Measurements from ENCODE around the gene FAM98C.
A peak's percentile ranks its signal among the peaks of the same experiment; 100 is the strongest.

Gene FAM98C

GRCh38 chr19:38429055-38429810, 26.3 kb downstream of the FAM98C start:
- no peak for DNase-seq

DNA sequence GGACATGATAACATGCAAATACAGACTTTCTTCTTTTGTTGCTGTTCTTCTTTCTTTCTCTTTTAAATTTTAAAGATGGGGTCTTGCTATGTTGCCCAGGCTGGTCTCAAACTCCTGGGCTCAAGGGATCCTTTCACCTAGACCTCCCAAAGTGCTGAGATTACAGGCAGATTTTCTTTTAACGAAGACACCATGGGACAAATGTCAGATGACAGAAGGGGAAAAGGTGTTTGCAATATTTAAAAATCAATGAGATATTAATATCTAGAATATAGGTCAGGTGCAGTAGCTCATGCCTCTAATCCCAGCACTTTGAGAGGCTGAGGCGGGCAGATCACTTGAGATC, 26.9 kb downstream of the FAM98C start:
- DNase-seq = no peak

- no peak for DNase-seq
Observed at GRCh38 chr19:38430931-38431330, 28.0 kb downstream of the FAM98C start.

DNA sequence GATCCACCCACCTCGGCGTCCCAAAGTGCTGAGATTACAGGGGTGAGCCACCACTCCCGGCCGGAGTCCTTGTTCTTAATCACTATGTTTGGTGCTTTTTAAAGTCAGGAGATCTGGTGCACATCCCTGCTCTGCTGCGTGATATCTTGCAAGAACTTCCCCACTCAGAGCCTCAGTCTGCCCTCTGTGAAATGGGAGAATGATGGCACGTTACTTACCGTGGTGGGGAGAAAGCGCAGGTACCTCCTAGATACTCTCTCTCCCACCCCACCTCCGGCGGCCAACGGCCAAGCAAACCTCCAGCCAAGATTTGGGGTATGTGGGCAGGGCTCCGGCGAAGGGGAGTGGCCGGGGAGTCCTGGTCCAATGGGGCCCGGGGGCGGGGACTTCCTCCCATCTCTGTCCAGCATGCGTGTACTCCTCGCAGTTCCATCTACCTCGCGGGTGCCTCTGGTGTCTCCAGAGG, 30.4 kb downstream of the FAM98C start, which contains the start of gene RYR1:
TSS of gene RYR1 (plus strand) at position 424 of the 466 bp plus-strand sequence. CDS start 139 bp downstream, outside the sequence.
- DNase-seq = no peak

DNA sequence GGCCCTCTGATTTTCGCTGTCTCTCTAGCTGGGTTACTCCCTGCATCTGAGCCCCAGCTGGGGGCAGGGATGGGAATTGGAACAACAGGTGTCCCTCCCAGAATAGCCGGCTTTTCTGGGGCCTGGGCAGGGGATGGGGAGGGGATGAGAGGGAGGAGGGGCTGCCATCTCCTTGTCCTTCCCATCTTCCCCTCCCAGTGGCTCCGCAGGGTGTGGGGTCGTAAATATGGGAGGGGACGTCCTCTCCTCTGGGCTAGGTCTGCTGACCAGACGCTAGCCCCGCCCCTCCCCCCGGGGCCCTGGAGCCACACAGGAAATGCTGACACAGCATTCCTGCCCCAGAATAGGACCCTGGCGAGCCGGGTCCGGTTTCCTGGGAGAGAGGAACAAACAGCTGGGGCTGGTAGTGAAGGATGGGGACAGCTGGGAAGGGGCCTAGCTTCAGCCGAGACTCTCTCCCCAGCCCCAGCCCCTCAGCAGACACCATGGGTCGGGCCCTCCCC, 31.7 kb downstream of the FAM98C start:
- DNase-seq = no peak

- no peak for DNase-seq
Observed at GRCh38 chr19:38437295-38437694, 34.4 kb downstream of the FAM98C start.

DNA sequence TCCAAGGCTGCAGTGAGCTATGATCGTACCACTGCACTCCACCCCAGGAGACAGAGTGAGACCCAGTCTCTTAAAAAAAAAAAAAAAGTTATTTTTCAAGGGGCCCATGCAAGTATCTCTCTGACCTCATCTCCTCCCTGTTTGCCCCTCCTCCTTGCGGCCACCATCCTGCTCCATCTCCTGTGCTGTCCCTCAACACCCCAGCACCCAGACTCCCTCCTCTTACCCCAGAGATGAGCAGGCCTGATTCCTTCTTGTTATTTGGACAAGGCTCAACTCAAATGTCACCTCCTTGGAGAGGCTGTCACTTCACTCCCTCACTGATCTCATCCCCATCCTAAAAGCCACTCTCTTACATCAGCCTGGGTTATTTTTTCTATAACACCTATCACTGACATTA, 35.0 kb downstream of the FAM98C start:
- no peak for DNase-seq

- DNase-seq = no peak
Observed at GRCh38 chr19:38440592-38440991, 37.7 kb downstream of the FAM98C start.

DNA sequence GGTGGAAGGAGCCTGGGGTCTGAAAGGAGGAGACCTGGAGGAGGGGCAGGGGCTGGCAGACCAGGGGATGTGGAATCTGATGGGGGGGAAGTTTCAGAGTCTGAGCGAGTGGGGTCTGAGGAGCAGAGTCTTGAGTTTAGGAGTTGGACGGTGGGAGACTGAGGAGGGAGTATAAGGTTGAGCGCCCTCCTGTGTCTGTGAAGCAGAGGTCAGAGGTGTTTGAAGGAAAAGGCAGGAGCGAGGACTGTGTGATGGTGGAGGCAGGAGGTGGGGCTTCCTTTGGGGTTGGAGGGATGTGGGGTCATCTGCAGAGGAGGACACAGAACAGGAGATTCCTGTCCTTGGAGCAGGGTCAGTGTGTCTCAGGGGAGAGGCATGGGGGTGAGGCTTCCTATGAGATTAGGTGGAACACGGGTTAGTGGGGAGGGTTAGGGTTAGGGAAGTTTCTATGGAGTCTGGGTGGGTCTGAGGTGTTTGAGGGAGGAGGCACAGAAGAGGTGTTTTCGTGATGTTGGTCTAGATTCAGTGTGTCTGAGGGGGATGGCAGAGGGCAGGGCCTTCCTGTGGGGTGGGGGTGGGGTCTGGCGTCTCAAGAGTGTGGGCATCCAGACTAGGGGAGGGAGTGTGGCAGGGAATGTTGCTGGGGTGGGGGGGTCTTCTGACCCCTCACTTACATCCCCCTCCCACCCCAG, 38.9 kb downstream of the FAM98C start:
- peak; percentile 34 to 67 for DNase-seq

- no peak for DNase-seq
Observed at GRCh38 chr19:38442736-38443135, 39.8 kb downstream of the FAM98C start.

GRCh38 chr19:38443458-38443999, 40.6 kb downstream of the FAM98C start:
- DNase-seq = no peak

DNA sequence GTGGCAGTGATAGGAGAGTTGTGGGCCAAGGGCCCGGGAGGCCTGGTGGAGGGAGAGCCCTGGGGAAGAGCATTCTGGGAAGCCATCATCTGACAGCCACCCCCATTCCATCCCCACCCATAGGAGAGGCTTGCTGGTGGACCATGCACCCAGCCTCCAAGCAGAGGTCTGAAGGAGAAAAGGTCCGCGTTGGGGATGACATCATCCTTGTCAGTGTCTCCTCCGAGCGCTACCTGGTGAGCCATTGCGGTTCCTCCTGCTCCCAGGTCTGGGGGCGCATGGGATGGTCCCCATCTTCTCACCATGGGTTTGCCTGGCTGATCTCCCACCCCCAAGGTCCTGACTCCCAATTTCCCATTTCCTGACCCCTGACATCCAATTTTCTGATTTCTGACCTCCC, 41.1 kb downstream of the FAM98C start:
- DNase-seq = no peak

DNA sequence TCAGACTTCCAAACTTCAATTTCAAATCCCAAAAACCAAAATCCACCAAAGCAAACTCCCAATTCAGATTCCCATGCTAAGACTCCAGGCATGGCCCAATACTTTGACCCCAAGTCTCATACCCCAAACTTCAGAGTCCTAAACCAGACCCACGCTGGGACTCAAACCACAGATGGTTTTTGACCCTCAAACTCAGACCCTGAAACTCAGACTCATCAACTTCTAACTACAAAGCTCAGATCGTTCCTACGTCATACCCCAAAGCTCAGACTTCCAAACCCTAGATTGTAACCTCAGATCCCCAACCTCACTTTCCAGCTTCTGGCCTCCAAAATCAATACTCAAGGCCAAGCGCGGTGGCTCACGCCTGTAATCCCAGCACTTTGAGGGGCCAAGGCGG, 42.5 kb downstream of the FAM98C start:
- no peak for DNase-seq

DNA sequence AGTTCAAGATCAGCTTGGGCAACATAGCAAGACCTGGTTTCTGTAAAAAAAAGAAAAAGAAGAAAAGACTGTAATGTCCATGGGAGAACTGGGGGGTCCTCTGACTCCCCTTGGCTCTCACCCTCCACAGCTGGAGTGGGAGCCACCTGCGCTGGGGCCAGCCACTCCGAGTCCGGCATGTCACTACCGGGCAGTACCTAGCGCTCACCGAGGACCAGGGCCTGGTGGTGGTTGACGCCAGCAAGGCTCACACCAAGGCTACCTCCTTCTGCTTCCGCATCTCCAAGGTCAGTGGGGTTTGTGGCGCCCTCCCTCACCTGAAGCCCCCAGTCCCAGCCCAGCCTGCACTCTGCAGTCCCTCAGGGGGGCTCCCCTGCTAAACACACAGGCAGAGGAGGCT, 45.3 kb downstream of the FAM98C start:
- no peak for DNase-seq

DNA sequence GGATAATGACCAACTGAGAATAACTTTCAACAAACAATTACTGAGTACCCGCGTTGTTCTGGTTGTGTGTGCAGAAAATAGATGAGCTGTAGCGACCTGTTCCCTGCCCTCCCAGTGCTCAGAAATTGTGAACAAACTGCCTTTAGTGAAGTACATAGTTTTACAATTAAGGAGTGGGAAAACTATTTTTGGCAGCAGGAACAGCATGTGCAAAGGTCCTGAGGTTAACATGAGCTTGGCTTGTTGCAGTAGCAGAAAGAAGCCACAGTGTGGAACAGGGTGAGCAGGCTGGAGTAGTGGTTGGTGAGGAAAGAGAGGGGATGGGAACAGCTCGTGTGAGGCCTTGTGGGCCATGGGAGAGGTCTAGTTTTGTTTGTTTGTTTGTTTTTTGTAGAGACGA, 46.6 kb downstream of the FAM98C start:
- DNase-seq = no peak

- no peak for DNase-seq
Observed at GRCh38 chr19:38451036-38451435, 48.1 kb downstream of the FAM98C start.

DNA sequence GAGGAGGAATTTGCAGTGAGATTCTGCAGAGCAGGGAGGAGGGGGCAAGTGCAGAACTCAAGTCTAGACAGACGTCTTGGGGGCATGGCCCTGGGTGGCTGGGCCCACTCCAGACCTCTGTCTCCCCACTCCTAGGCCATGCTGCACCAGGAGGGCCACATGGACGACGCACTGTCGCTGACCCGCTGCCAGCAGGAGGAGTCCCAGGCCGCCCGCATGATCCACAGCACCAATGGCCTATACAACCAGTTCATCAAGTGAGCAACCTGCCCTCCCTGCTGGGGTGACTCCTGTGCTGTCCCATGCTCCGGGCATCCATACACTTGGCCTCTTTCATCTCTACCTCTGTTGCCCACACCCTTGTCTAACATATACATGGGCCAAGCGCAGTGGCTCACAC, 48.7 kb downstream of the FAM98C start:
- no peak for DNase-seq

- DNase-seq = no peak
Observed at GRCh38 chr19:38452430-38453366, 49.8 kb downstream of the FAM98C start.

- DNase-seq = no peak
Observed at GRCh38 chr19:38453596-38453995, 50.7 kb downstream of the FAM98C start.

DNA sequence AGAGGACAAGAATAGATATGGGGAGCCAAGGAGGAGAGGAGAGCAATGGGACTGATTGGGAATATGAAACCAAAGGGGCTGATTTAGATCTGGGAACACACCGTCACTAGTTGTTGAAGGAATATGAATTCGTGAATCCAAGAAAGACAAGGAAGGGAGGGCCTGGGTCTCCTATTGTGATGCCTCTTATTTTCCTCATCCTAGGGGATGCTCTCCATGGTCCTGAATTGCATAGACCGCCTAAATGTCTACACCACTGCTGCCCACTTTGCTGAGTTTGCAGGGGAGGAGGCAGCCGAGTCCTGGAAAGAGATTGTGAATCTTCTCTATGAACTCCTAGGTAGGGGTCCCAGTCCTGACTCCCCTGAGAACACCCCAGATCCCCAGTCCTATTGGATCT, 52.1 kb downstream of the FAM98C start:
- peak; percentile 19 to 40 for DNase-seq

DNA sequence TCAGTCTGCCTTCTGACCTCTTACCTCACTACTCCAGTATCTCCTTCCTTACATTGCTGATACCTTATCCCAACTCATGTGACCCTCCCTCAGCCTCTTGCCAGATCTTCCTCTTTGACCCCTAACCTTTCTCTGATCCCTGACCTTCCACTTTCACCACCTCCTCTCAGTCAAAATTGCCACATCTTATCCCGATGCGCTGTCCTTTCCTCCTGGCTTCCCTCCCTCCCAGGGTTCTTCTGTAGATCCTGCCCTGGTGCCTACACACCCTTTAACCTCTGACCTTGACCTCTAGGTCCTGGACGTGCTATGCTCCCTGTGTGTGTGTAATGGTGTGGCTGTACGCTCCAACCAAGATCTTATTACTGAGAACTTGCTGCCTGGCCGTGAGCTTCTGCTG, 54.3 kb downstream of the FAM98C start:
- DNase-seq = no peak

DNA sequence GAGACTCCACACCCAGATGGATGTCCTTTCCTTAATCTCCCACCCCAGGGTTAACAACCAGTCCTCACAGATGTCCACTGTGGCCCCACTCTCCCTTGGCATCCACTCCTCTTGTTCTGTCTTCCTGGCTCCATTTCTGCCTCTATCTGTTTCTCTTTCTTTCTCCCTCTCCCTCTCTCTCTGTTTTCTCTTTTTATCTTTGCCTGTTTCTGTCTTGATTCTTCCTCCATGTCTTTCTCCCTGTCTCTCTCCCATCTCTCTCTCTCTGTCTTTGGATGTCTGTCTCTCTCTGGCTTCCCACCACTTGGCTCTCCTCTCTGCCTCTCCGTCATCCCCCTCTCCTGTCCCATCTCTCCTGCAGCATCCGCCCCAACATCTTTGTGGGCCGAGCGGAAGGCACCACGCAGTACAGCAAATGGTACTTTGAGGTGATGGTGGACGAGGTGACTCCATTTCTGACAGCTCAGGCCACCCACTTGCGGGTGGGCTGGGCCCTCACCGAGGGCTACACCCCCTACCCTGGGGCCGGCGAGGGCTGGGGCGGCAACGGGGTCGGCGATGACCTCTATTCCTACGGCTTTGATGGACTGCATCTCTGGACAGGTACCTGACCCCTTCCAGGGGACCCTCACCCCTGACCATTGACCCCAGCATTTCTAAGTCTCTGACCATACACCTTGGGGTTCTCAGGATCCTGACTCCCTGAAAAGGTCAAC, 55.0 kb downstream of the FAM98C start:
- no peak for DNase-seq
